ENCODE results near the gene LAMC3.

The LAMC3 gene

DNA sequence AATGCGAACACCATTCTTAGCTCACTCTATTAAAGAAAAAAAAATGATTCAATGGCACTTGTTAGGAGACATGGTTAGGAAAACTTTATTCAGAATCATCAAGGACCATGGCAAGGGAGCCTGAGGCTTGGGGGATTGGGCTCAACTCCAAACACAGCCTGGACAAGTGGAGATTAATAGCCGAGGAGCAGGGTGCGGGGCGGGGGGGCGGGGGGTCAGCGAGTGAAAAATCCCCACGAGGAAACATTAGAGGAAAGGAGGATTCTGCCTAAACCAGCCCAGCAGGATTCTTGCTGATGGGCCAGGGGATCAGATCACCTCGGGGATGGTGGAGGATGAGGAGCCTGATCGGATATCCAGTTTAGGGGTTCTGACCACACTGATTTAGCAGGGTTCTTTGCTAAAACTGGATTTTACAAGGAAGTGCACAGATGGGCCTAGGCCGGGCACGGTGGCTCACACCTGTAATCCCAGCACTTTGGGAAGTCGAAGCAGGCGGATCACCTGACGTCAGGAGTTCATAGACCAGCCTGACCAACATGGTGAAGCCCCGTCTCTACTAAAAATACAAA is 45.6 kb upstream of the LAMC3 start:
- TF ChIP-seq, protein P1, sequence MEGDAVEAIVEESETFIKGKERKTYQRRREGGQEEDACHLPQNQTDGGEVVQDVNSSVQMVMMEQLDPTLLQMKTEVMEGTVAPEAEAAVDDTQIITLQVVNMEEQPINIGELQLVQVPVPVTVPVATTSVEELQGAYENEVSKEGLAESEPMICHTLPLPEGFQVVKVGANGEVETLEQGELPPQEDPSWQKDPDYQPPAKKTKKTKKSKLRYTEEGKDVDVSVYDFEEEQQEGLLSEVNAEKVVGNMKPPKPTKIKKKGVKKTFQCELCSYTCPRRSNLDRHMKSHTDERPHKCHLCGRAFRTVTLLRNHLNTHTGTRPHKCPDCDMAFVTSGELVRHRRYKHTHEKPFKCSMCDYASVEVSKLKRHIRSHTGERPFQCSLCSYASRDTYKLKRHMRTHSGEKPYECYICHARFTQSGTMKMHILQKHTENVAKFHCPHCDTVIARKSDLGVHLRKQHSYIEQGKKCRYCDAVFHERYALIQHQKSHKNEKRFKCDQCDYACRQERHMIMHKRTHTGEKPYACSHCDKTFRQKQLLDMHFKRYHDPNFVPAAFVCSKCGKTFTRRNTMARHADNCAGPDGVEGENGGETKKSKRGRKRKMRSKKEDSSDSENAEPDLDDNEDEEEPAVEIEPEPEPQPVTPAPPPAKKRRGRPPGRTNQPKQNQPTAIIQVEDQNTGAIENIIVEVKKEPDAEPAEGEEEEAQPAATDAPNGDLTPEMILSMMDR (IDR thresholded peaks at IDR 0.05; ENCODE audit: low read depth, low read length, missing control alignments): no peak
- H3K27me3 ChIP-seq (replicated peaks): peaks cover 29% of the 10 kb centered on the region
- H3K4me3 ChIP-seq (ENCODE audit: low read depth, low read length): no peak overlapping the region
- H3K27ac ChIP-seq: no peak overlapping the region
- DNase-seq: no peak
- in situ Hi-C loops (cut with HindIII; ENCODE audit: low pct_ligation_motif_present, low sequenced_read_pairs): no loop called here
- no peaks in the 10 kb centered on the region for H3K36me3 ChIP-seq (replicated peaks)

GRCh38 chr9:130963916-130964315 is 45.1 kb upstream of the LAMC3 start:
- H3K27me3 ChIP-seq (replicated peaks): peaks cover 30% of the 10 kb centered on the region
- H3K4me3 ChIP-seq (ENCODE audit: low read depth, low read length): no peak overlapping the region
- DNase-seq: no peak
- no peaks in the 10 kb centered on the region for H3K36me3 ChIP-seq (replicated peaks)
- in situ Hi-C loops (cut with HindIII; ENCODE audit: low pct_ligation_motif_present, low sequenced_read_pairs): no loop called here
- TF ChIP-seq, protein P1 (IDR thresholded peaks at IDR 0.05; ENCODE audit: low read depth, low read length, missing control alignments): no peak
- H3K27ac ChIP-seq: no peak overlapping the region

DNA sequence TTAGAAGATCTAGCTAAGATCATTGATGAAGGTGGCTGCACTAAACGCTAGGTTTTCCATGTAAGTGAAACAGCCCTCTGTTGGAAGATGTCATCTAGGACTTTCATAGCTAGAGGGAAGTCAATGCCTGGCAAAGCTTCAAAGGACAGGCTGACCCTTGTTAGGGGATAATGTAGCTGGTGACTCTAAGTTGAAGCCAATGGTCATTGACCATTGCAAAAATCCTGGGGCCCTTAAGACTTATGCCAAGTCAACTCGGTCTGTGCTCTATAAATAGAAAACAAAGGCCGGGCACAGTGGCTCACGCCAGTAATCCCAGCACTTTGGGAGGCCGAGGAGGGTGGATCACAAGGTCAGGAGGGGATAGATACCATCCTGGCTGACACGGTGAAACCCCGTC is 43.3 kb upstream of the LAMC3 start:
- TF ChIP-seq, protein P1 (IDR thresholded peaks at IDR 0.05; ENCODE audit: low read depth, low read length, missing control alignments): no peak
- peaks cover 31% of the 10 kb centered on the region for H3K27me3 ChIP-seq (replicated peaks)
- no peak overlapping the region for H3K27ac ChIP-seq
- no peak overlapping the region for H3K4me3 ChIP-seq (ENCODE audit: low read depth, low read length)
- in situ Hi-C loops (cut with HindIII; ENCODE audit: low pct_ligation_motif_present, low sequenced_read_pairs): no loop called here
- DNase-seq: no peak
- H3K36me3 ChIP-seq (replicated peaks): no peaks in the 10 kb centered on the region

DNA sequence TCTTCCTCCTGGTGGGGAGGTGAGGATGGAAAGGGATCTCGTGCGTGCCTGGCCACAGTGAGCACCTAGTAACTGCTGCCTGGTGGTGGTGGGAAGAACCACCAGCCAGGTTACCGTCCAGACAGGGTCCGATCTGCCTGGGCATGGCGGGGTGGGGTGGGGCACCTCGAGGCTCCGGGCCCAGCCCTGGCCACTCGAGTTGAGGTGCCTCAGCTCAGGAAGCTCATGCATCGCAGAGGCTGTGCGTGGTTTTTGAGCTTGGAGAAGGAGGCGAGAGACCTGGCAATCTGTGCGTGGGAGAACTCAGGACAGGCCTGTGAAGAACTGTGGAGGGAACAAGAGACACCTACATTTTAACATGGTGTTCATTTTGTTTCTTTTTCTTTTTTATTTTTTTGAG is 38.9 kb upstream of the LAMC3 start:
- H3K4me3 ChIP-seq (ENCODE audit: low read depth, low read length): no peak overlapping the region
- no peak overlapping the region for H3K27ac ChIP-seq
- in situ Hi-C loops (cut with HindIII; ENCODE audit: low pct_ligation_motif_present, low sequenced_read_pairs): no loop called here
- no peaks in the 10 kb centered on the region for H3K36me3 ChIP-seq (replicated peaks)
- TF ChIP-seq, protein P1 (IDR thresholded peaks at IDR 0.05; ENCODE audit: low read depth, low read length, missing control alignments): no peak
- DNase-seq: no peak
- H3K27me3 ChIP-seq (replicated peaks): peaks cover 66% of the 10 kb centered on the region

- TF ChIP-seq, protein P1 (IDR thresholded peaks at IDR 0.05; ENCODE audit: low read depth, low read length, missing control alignments): no peak
- Histone ChIP-seq H3K36me3 (replicated peaks) (no peaks in the 10 kb centered on the region), H3K27ac (no peak overlapping the region), H3K27me3 (replicated peaks) (peaks cover 66% of the 10 kb centered on the region), H3K4me3 (ENCODE audit: low read depth, low read length) (no peak overlapping the region)
- no peak for DNase-seq
- in situ Hi-C loops (cut with HindIII; ENCODE audit: low pct_ligation_motif_present, low sequenced_read_pairs): no loop called here
Observed at GRCh38 chr9:130970855-130971254, 38.1 kb upstream of the LAMC3 start.

GRCh38 chr9:130971294-130971849 is 37.6 kb upstream of the LAMC3 start:
- TF ChIP-seq, protein P1 (IDR thresholded peaks at IDR 0.05; ENCODE audit: low read depth, low read length, missing control alignments): no peak
- H3K27ac ChIP-seq: no peak overlapping the region
- H3K36me3 ChIP-seq (replicated peaks): no peaks in the 10 kb centered on the region
- H3K4me3 ChIP-seq (ENCODE audit: low read depth, low read length): no peak overlapping the region
- in situ Hi-C loops (cut with HindIII; ENCODE audit: low pct_ligation_motif_present, low sequenced_read_pairs): no loop called here
- DNase-seq: no peak
- H3K27me3 ChIP-seq (replicated peaks): peaks cover 67% of the 10 kb centered on the region

All from brain microvascular endothelial cell (primary cell).